Lower lobe of right lung (tissue), 2 donors: ENCODE results near the gene NFILZ. TPM values are rescaled to one million over a fixed set of nuclear protein-coding genes. Genes with fewer than 3 reads are reported as not detected.

Experiments used
- ATAC-seq, 2 donors: fragments of 200-7000 bp; cut with Tn5 transposase; one replicate each; pipeline ENCODE4 v1.9.1; 2020 to 2022; ENCODE audit warnings: mild to moderate bottlenecking in 2 of 2, moderate library complexity in 2 of 2
- DNase-seq: peaks from one replicate; pipeline ENCODE4 v3.0.0-alpha.2; 2020
- H3K27ac ChIP-seq: fragments of 200-600 bp; one replicate; pipeline ENCODE4 v1.8.0; 2022
- H3K27me3 ChIP-seq: fragments of 200-600 bp; one replicate; pipeline ENCODE4 v1.8.0; 2022; ENCODE audit warnings: low read depth
- H3K36me3 ChIP-seq: fragments of 200-600 bp; one replicate; pipeline ENCODE4 v1.8.0; 2022; ENCODE audit warnings: mild to moderate bottlenecking
- H3K4me1 ChIP-seq: fragments of 200-600 bp; one replicate; pipeline ENCODE4 v1.8.0; 2022
- H3K4me3 ChIP-seq: fragments of 200-600 bp; one replicate; pipeline ENCODE4 v1.8.0; 2022; ENCODE audit warnings: mild to moderate bottlenecking
- H3K9me3 ChIP-seq: fragments of 200-600 bp; one replicate; pipeline ENCODE4 v1.8.0; 2022
- intact Hi-C: fragments of 100-400 bp; cut with DNase I; formaldehyde crosslinking; loops from one replicate; pipeline ENCODE4 v1.11.0; 2022
- long read RNA-seq: library from polyadenylated mRNA; unstranded; transcript quantifications from one replicate; pipeline ENCODE4 v2.0.0, GENCODE V29; 2021
- total RNA-seq: library from RNA; stranded (reverse); fragmentation: NEBNext Ultra II Directional; extraction: Animal tissue kit (Norgen Biotek cat#: 25700); gene quantifications from one replicate; pipeline ENCODE4 v1.2.1, GENCODE V29; 2021
- TF ChIP-seq, protein P1 (sequence below): fragments of 200-600 bp; IDR thresholded peaks from one replicate; pipeline ENCODE4 v1.8.0; 2022; ENCODE audit warnings: antibody characterized with exemption, mild to moderate bottlenecking
- donor health status: DM: no; HTN: yes; CAD: no; lungs with severe emphysema.

Gene NFILZ, protein sequence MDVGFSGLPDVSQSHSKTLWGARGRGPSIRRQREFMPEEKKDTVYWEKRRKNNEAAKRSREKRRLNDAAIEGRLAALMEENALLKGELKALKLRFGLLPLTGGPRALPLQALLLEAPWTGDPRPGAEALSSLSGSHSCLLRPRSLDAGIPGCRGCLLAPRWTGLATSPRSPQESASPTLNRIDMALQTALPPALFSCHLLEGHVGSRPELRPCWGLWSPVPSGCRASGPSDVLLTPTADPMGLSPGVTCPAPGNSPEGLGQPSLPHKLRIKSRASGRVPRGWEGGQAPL
- total RNA-seq = not detected
- long read RNA-seq = 0 reads

DNA sequence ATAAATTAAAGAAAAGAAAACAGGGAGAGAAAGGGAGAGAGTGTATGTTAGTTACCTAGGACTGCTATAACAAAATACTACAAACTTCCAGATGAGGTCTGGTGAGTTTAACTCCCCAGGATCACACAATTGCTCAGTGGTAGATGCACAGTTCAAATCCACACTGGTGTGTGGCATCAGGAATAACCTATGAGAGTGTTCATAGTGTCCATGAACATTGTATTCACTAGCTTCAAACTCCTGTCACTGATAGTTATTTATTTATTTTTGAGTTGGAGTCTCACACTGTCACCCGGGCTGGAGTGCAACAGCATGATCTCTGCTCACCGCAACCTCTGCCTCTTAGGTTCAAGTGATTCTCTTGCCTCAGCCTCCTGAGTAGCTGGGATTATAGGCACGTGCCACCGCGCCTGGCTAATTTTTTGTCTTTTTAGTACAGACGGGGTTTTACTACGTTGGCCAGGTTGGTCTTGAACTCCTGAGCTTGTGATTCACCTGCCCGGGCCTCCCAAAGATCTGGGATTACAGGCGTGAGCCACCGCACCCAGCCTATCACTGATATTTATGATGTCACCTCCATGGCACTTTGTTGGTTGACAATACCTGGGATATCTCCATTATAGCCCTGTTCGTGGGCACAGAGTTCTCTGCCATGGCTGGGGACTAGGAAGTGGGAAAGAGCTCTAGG is at the start of gene NFILZ:
NFILZ (plus strand) TSS at position 638 of the 688 bp plus-strand sequence. CDS start 46,133 bp downstream, outside the sequence.
- Histone ChIP-seq H3K4me3 (no peak within 1 kb of the TSS), H3K9me3 (no peaks in the 10 kb centered on the region), H3K27ac (peak within 1 kb of the TSS; percentile 24), H3K36me3 (no peaks in the 10 kb centered on the region), H3K4me1 (no peaks in the 10 kb centered on the region), H3K27me3 (no peaks in the 10 kb centered on the region)
- DNase-seq = no peak
- no peak for ATAC-seq
- intact Hi-C loops = no loop called here
- TF ChIP-seq, protein P1, sequence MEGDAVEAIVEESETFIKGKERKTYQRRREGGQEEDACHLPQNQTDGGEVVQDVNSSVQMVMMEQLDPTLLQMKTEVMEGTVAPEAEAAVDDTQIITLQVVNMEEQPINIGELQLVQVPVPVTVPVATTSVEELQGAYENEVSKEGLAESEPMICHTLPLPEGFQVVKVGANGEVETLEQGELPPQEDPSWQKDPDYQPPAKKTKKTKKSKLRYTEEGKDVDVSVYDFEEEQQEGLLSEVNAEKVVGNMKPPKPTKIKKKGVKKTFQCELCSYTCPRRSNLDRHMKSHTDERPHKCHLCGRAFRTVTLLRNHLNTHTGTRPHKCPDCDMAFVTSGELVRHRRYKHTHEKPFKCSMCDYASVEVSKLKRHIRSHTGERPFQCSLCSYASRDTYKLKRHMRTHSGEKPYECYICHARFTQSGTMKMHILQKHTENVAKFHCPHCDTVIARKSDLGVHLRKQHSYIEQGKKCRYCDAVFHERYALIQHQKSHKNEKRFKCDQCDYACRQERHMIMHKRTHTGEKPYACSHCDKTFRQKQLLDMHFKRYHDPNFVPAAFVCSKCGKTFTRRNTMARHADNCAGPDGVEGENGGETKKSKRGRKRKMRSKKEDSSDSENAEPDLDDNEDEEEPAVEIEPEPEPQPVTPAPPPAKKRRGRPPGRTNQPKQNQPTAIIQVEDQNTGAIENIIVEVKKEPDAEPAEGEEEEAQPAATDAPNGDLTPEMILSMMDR = no peak

DNA sequence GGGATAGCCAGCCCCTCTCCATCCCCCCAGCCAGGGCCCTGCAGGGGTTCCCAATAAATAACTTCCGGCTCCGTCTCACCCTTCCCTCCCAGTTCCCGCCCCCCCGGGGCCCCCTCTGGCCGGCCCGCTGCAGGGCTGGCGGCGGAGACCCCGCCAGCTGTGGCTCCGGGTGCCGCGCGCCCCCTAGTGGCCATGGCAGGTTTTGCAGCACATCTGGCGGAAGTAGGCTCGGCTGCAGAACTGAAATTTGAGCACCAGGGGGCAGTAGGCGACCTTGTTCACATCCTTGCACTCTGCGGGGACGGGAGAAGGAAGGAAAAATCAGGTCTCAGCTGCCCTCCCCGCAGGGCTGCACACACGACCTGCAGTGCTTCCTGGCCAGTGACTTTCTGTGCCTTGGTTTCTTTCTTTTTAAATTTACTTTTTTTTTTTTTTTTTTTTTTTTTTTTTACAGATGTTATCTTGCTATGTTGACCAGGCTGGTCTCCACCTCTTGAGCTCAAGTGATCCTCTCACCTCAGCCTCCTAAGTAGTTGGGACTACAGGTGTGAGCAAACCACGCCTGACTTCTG is 49.6 kb upstream of the NFILZ start:
- Histone ChIP-seq H3K27me3 (no peaks in the 10 kb centered on the region), H3K27ac (no peak overlapping the region), H3K9me3 (no peaks in the 10 kb centered on the region), H3K4me3 (no peak overlapping the region), H3K4me1 (peaks cover 37% of the 10 kb centered on the region), H3K36me3 (peaks cover 3% of the 10 kb centered on the region)
- intact Hi-C loops = no loop called here
- TF ChIP-seq, protein P1 = peak; percentile 99
- DNase-seq (peak; percentile 89), ATAC-seq (peak; percentile 69 to 87)

DNA sequence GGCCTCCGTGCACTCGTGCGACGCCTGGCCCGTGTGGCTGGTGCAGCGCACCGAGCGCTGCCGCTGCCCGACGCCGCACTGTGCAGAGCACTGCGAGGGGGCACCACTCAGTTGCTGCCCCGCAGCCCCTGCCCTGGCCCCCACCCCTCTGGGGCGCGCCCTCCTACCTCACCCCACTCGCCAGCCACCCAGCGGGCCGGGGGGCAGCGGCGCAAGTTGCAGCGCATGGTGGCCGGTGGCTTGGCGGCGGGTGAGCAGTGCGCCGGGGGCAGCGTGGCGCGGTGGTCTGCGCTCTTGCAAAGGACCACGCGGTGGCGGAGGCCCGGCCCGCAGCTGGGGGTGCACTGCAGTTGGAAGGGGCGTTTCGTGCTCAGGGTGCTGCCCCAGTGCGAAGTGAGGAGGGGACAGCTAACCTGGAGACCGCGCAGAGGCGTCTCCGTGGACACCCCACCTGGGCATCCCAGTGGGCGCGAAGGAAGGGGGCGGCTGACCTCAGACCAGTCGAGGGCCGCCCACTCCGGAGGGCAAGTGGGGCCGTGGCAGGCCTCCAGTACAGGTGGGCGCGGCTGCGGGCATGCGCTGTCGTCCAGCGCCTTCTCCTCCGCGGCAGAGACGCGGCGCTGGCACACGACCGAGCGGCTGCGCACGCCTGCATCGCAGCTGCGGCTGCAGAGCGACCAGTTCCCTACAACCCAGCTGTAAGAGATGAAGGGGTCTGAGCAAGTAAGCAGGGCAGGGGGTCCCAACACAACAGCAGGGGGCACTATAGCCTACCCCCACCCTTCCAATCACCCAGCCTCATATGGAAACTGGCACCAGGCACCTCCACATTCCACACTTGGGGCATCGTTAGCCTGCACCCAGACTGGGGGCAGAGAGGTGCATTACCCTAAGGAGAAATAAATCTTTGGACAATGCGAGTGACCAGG is 45.2 kb upstream of the NFILZ start:
- no peak for ATAC-seq
- no peak for DNase-seq
- no peak overlapping the region for H3K4me3 ChIP-seq
- H3K27ac ChIP-seq = no peak overlapping the region
- no peaks in the 10 kb centered on the region for H3K27me3 ChIP-seq
- intact Hi-C loops = no loop called here
- peaks cover 3% of the 10 kb centered on the region for H3K36me3 ChIP-seq
- H3K9me3 ChIP-seq = no peaks in the 10 kb centered on the region
- TF ChIP-seq, protein P1 = no peak
- H3K4me1 ChIP-seq = peaks cover 9% of the 10 kb centered on the region

DNA sequence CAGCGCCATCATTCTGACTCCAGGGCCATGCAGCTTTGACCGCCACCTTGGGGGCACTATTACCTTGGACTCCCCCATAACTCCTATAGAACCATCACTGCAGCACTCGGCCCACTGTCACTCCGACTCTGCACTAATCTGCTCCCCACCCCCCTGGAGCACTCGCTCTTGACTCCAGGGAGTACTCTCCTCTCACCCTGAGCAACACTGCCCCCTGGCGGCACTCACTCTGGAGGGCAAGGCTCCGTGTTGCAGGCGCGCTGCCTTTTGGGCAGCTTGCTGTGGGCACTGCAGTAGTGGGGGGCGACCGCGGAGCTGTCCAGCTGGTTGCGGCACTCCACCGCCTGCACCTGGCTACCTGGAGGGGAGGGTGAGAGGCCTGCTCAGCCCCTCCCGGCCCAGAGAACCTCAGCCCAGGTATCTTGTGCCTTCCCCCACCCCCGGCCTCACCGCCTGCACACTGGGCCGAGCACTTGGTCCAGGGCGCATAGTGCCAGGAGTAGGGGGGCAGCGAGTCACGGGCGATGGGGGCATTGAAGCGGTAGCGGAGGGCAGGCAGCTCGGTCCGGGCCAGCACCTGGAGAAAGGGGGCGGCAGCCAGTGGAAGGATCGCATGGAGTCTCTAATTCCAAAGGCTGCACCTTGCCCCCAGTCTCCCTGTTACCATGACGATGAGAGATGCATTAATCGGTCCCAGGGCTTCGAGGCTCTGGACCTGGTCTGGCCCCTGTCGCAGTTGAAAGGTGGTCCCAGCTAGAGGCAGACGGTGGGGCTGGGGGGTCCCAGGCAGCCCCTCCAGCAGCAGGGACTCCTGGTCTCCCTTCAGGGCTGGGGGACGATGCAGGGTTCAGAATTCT is 44.3 kb upstream of the NFILZ start:
- DNase-seq = peak; percentile 73
- H3K36me3 ChIP-seq = peaks cover 3% of the 10 kb centered on the region
- intact Hi-C loops = no loop called here
- TF ChIP-seq, protein P1 = peak; percentile 51
- ATAC-seq = peak; percentile 45 to 60
- H3K4me3 ChIP-seq = no peak overlapping the region
- H3K27me3 ChIP-seq = no peaks in the 10 kb centered on the region
- no peaks in the 10 kb centered on the region for H3K4me1 ChIP-seq
- H3K9me3 ChIP-seq = no peaks in the 10 kb centered on the region
- no peak overlapping the region for H3K27ac ChIP-seq
